DND-41 (cell line): ENCODE results near the gene FADS1.

ENCODE experiments used
- ATAC-seq: fragments of 200-7000 bp; cut with Tn5 transposase; 3 replicates; pipeline ENCODE4 v1.9.1; 2021; ENCODE audit warnings: low read depth; ENCODE audit not compliant: insufficient read depth
- DNase-seq: peaks from one replicate; pipeline ENCODE4 v3.0.0-alpha.2; 2020
- H2AFZ ChIP-seq: 2 replicates; pipeline ENCODE4 v1.6.0; 2012; ENCODE audit warnings: low read depth, low read length
- H3K27ac ChIP-seq: 2 replicates; pipeline ENCODE4 v1.5.1; 2012; ENCODE audit warnings: low read length, inconsistent platforms
- H3K27me3 ChIP-seq: fragments of 200-600 bp; sonication (generic); 2 replicates; pipeline ENCODE4 v1.6.0; 2012; ENCODE audit warnings: low read length, mild to moderate bottlenecking, inconsistent platforms; ENCODE audit not compliant: insufficient read depth, poor library complexity
- H3K36me3 ChIP-seq: 2 replicates; pipeline ENCODE4 v1.5.1; 2012; ENCODE audit warnings: low read length, inconsistent platforms; ENCODE audit not compliant: insufficient read depth
- H3K4me1 ChIP-seq: 2 replicates; pipeline ENCODE4 v1.5.1; 2012; ENCODE audit warnings: mild to moderate bottlenecking, low read length; ENCODE audit not compliant: insufficient read depth
- H3K4me2 ChIP-seq: 2 replicates; pipeline ENCODE4 v1.6.0; 2012; ENCODE audit warnings: mild to moderate bottlenecking, moderate library complexity, low read length, inconsistent platforms; ENCODE audit not compliant: insufficient read depth
- H3K4me3 ChIP-seq, 2 experiments: fragments of 200-600 bp in 1 of 2; shearing (Covaris generic) in 1 of 2; 2 replicates each; pipeline ENCODE4 v1.5.1; 2012 to 2016; ENCODE audit warnings: inconsistent platforms in 2 of 2, low read length in 2 of 2, mild to moderate bottlenecking in 2 of 2, low read depth in 1 of 2, moderate library complexity in 1 of 2
- H3K79me2 ChIP-seq: 2 replicates; pipeline ENCODE4 v1.6.0; 2012; ENCODE audit warnings: low read length, inconsistent platforms; ENCODE audit not compliant: insufficient read depth
- H3K9ac ChIP-seq: 2 replicates; pipeline ENCODE4 v1.6.0; 2012; ENCODE audit warnings: low read depth, mild to moderate bottlenecking, inconsistent platforms, low read length, moderate library complexity
- H3K9me3 ChIP-seq: 2 replicates; pipeline ENCODE4 v1.5.1; 2012; ENCODE audit warnings: low read length, moderate library complexity, mild to moderate bottlenecking, inconsistent platforms; ENCODE audit not compliant: insufficient read depth, severe bottlenecking
- H4K20me1 ChIP-seq: 2 replicates; pipeline ENCODE4 v1.6.0; 2012; ENCODE audit warnings: low read length; ENCODE audit not compliant: insufficient read depth
- EZH2 ChIP-seq: IDR thresholded peaks from 3 replicates; pipeline ENCODE4 v1.6.1; 2012; ENCODE audit warnings: borderline replicate concordance, low read depth, mild to moderate bottlenecking, moderate library complexity, low read length, inconsistent platforms; ENCODE audit not compliant: severe bottlenecking
- TF ChIP-seq, protein P1 (sequence below): IDR thresholded peaks from 2 replicates; pipeline ENCODE4 v1.5.1; 2012; ENCODE audit warnings: borderline replicate concordance, low read length, moderate library complexity, mild to moderate bottlenecking; ENCODE audit not compliant: poor library complexity, severe bottlenecking; ENCODE audit errors: extremely low read depth

FADS1 gene

DNA sequence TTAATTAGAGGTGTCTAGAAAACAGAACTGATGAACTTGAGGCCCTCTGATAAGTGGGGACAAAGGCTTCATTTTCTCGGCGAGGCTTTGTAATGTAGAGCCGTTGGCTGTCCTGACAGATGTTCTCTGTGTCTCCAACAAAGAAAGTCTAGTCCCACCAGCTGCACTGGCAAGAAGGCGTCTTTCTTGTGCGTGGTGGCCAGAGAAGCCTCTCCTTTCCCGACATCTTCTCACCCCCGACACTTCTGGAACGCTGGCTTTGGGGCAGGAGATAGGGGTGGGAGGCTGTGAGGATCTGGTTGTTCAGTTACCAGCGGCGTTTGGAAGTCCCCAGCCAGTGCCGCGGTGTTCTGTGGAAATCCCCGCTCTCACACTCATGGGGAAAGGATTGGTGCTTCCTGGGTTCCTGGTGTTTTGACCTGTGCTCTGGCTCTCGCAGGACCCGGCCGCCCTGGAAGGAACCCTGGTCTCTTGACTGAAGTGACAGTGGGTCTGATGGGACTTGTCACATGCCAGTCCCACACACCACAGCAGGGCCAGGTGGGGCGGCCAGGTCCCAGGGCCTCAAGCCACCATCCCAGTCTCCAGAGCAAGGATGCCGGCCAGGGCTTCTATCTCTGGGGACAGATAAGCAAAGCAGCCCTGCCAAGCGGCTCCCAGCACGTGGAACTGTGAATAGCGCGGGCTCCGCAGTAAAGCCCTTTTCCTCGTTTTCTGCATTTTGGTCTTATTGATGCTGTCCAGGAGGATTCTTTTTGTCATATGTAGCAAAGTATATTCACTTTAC, 34.5 kb upstream of the FADS1 start:
- no peak overlapping the region for H3K27ac ChIP-seq
- TF ChIP-seq, protein P1, sequence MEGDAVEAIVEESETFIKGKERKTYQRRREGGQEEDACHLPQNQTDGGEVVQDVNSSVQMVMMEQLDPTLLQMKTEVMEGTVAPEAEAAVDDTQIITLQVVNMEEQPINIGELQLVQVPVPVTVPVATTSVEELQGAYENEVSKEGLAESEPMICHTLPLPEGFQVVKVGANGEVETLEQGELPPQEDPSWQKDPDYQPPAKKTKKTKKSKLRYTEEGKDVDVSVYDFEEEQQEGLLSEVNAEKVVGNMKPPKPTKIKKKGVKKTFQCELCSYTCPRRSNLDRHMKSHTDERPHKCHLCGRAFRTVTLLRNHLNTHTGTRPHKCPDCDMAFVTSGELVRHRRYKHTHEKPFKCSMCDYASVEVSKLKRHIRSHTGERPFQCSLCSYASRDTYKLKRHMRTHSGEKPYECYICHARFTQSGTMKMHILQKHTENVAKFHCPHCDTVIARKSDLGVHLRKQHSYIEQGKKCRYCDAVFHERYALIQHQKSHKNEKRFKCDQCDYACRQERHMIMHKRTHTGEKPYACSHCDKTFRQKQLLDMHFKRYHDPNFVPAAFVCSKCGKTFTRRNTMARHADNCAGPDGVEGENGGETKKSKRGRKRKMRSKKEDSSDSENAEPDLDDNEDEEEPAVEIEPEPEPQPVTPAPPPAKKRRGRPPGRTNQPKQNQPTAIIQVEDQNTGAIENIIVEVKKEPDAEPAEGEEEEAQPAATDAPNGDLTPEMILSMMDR, result no peak
- no peak for TF ChIP-seq EZH2
- no peak overlapping the region for H3K9ac ChIP-seq
- ATAC-seq (no peak), DNase-seq (no peak)
- no peak overlapping the region for H3K4me3 ChIP-seq
- peaks cover 42% of the 10 kb centered on the region for H3K79me2 ChIP-seq
- H3K4me2 ChIP-seq, result no peak overlapping the region
- peaks cover 57% of the 10 kb centered on the region for H4K20me1 ChIP-seq
- H2AFZ ChIP-seq, result no peak overlapping the region
- no peaks in the 10 kb centered on the region for H3K9me3 ChIP-seq
- H3K4me1 ChIP-seq, result no peaks in the 10 kb centered on the region
- H3K36me3 ChIP-seq, result peaks cover 98% of the 10 kb centered on the region
- no peaks in the 10 kb centered on the region for H3K27me3 ChIP-seq

DNA sequence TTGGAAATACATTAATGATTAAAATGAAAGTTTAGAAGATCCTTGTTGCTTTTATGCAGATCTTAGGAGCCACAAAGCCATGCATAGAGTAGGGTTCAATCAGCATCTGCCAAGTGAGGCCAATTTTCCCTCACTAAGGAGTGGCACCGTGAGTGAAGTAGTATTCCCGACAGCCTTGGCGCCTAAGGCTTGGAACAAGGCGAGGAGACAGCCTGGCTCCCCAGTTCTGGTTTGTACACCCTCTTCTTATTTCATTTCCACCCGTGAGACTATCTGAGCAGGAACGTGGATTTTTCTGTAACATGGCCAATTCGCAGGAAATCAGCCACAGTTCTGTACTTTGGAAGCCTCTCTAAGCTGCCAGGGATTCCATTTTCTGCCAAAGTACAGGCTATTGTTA, 33.9 kb upstream of the FADS1 start:
- DNase-seq, result no peak
- Histone ChIP-seq H3K27me3 (no peaks in the 10 kb centered on the region), H3K36me3 (peaks cover 98% of the 10 kb centered on the region), H3K9ac (no peak overlapping the region), H2AFZ (no peak overlapping the region), H3K4me1 (no peaks in the 10 kb centered on the region), H3K79me2 (peaks cover 48% of the 10 kb centered on the region), H3K9me3 (no peaks in the 10 kb centered on the region), H3K4me3 (no peak overlapping the region), H3K27ac (no peak overlapping the region), H4K20me1 (peaks cover 50% of the 10 kb centered on the region), H3K4me2 (no peak overlapping the region)
- TF ChIP-seq, protein P1, result no peak
- TF ChIP-seq EZH2, result no peak
- ATAC-seq, result no peak

DNA sequence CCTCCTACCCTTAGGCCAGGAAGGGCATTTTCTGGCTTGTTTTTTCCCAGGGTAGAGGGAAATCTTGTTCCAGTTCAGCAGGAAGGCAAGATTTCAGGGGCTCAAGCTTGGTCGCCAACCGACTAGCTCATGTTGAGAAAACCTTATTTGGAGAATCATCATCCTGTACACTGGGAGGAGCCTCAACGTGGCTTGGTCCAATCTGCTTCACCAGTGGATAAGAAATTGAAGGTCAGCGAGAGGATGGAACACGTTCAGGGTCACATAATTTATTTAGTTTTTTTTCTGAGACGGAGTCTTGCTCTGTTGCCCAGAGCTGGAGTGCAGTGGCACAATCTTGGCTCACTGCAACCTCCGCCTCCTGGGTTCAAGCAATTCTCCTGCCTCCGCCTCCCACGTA, 31.8 kb upstream of the FADS1 start:
- no peak overlapping the region for H3K4me2 ChIP-seq

More for the DNA sequence above, 31.8 kb upstream of the FADS1 start:
- Histone ChIP-seq H2AFZ (no peak overlapping the region), H3K9ac (no peak overlapping the region), H3K79me2 (peaks cover 40% of the 10 kb centered on the region), H3K27ac (no peak overlapping the region), H3K4me1 (no peaks in the 10 kb centered on the region), H4K20me1 (peaks cover 30% of the 10 kb centered on the region), H3K9me3 (no peaks in the 10 kb centered on the region), H3K27me3 (no peaks in the 10 kb centered on the region), H3K36me3 (peaks cover 95% of the 10 kb centered on the region), H3K4me3 (no peak overlapping the region)
- DNase-seq (no peak), ATAC-seq (no peak)
- TF ChIP-seq EZH2, result no peak
- TF ChIP-seq, protein P1, result no peak
